Activated naive CD4-positive, alpha-beta T cell treated with anti-CD3 and anti-CD28 coated beads for 36 hours (primary cell): ENCODE data around the gene CPA4. TPM values are rescaled to one million over a fixed set of nuclear protein-coding genes. Genes with fewer than 3 reads are reported as not detected.
"Not testable (repeated sequence)": the region's sequence is repeated elsewhere in the genome, so short reads cannot be mapped to it uniquely, and the experiment has no call there.

Experiments used
- CTCF ChIA-PET: fragments of 350-600 bp; sonication (Branson Sonifier 250); formaldehyde crosslinking; loops from one replicate; lab custom pipeline; 2021; ENCODE audit warnings: antibody characterized with exemption; lab: Charles Lee
- DNase-seq: peaks from one replicate; pipeline ENCODE4 v3.0.0-alpha.2; 2020
- H3K27ac Mint-ChIP-seq: one replicate; pipeline ENCODE4 v1.8.0; 2021; ENCODE audit warnings: mild to moderate bottlenecking, mixed read lengths
- H3K27me3 Mint-ChIP-seq: one replicate; pipeline ENCODE4 v1.8.0; 2021; ENCODE audit warnings: low read depth, mixed read lengths
- H3K36me3 Mint-ChIP-seq: one replicate; pipeline ENCODE4 v1.8.0; 2021; ENCODE audit warnings: low read depth, mixed read lengths
- H3K4me1 Mint-ChIP-seq: one replicate; pipeline ENCODE4 v1.8.0; 2021; ENCODE audit warnings: low read depth, mixed read lengths
- H3K4me3 Mint-ChIP-seq: one replicate; pipeline ENCODE4 v1.8.0; 2021; ENCODE audit warnings: mild to moderate bottlenecking, moderate library complexity, mixed read lengths
- H3K9me3 Mint-ChIP-seq: one replicate; pipeline ENCODE4 v1.8.0; 2021; ENCODE audit warnings: mixed read lengths
- intact Hi-C: fragments of 100-400 bp; cut with micrococcal nuclease; formaldehyde crosslinking; loops from one replicate; pipeline ENCODE4 v1.15.1; 2023
- total RNA-seq, 2 experiments: library from RNA; stranded (reverse); gene quantifications; one replicate each; pipeline ENCODE4 v1.2.3, GENCODE V29; 2021

CPA4 gene, protein sequence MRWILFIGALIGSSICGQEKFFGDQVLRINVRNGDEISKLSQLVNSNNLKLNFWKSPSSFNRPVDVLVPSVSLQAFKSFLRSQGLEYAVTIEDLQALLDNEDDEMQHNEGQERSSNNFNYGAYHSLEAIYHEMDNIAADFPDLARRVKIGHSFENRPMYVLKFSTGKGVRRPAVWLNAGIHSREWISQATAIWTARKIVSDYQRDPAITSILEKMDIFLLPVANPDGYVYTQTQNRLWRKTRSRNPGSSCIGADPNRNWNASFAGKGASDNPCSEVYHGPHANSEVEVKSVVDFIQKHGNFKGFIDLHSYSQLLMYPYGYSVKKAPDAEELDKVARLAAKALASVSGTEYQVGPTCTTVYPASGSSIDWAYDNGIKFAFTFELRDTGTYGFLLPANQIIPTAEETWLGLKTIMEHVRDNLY
- not detected for total RNA-seq

DNA sequence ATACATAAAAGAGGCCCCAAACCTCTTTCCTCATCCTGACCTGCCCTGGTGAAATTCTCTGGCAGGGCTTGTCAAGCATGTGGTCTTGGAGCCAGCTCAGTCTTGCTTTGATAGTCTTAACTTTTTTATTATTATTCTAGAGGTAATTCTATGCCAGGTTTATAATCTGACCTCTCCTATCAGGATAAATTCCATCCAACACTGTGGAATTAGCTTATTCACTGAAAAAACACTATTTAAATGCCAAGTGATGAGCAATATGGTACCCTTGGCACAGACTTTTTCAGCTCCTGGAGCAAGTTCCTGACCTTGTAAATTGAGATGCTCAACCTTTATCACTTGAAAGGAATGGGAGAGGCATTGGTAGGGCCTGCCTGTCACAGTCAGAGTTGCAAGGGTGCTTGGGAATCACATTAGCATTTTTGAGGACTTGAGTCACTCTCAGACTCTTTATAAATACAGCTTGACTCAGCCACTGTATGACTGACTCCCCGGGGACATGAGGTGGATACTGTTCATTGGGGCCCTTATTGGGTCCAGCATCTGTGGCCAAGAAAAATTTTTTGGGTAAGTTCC, at the start of gene CPA4:
CPA4 (plus strand) TSS at position 480 of the 576 bp plus-strand sequence; CDS start at position 500, 20 bp downstream.
- Mint-ChIP-seq H3K27me3 (no peaks in the 10 kb centered on the region), H3K27ac (no peak within 1 kb of the TSS), H3K4me3 (no peak within 1 kb of the TSS), H3K9me3 (no peaks in the 10 kb centered on the region), H3K36me3 (no peaks in the 10 kb centered on the region), H3K4me1 (no peaks in the 10 kb centered on the region)
- intact Hi-C loops, result no loop called here
- CTCF ChIA-PET, result interaction anchor here (0.6 kb wide), 1 partner anchor 19 kb away, joined by 3 read pairs; no protein-coding TSS in a partner anchor
- no peak for DNase-seq

DNA sequence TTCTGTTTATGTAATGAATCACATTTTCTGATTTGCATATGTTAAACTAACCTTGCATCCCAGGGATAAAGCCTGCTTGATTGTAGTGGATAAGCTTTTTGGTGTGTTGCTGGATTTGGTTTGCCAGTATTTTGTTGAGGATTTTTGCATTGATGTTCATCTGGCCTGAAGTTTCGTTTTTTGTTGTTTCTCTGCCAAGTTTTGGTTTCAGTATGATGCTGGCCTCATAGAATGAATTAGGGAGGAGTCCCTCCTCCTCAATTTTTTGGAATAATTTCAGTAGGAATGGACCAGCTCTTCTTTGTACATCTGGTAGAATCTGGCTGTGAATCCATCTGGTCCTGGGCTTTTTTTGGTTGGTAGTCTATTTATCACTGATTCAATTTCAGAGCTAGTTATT, 49.5 kb upstream of the CPA4 start:
- not testable (repeated sequence) for DNase-seq, H3K9me3 Mint-ChIP-seq, H3K36me3 Mint-ChIP-seq, H3K4me1 Mint-ChIP-seq, H3K4me3 Mint-ChIP-seq, H3K27me3 Mint-ChIP-seq, H3K27ac Mint-ChIP-seq
- intact Hi-C loops, result loop anchor here (2.0 to 5.0 kb wide), 3 partner anchors 64 to 453 kb away; partner anchors contain the start of gene KLHDC10
- CTCF ChIA-PET, result interaction anchor here (0.6 to 2.1 kb wide), 20 partner anchors 15 to 604 kb away, joined by 3 to 20 read pairs (median 3); no protein-coding TSS in a partner anchor

DNA sequence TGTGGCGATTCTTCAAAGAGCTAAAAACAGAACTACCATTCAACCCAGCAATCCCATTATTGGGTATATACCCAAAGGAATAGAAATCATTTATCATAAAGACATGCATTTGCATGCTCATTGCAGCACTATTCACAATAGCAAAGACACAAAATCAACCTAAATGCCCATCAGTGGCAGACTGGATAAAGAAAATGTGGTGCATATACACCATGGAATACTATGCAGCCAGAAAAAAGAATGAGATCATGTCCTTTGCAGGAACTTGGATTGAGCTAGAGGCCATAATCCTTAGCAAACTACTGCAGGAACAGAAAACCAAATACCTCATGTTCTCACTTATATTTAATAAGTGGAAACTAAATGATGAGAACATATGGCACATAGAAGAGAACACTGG, 46.5 kb upstream of the CPA4 start:
- DNase-seq, intact Hi-C loops, H3K36me3 Mint-ChIP-seq, H3K9me3 Mint-ChIP-seq, H3K4me3 Mint-ChIP-seq, CTCF ChIA-PET, H3K27ac Mint-ChIP-seq, H3K27me3 Mint-ChIP-seq, H3K4me1 Mint-ChIP-seq: not testable (repeated sequence)

DNA sequence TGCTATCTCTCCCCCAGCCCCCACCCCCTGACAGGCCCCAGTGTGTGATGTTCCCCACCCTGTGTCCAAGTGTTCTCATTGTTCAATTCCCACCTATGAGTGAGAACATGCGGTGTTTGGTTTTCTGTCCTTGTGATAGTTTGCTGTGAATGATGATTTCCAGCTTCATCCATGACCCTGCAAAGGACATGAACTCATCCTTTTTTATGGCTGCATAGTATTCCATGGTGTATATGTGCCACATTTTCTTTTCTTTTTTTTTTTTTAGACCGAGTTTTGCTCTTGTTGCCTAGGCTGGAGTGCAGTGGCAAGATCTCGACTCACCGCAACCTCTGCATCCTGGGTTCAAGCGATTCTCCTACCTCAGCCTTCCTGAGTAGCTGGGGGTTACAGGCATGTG, 44.1 kb upstream of the CPA4 start:
- intact Hi-C loops, H3K27me3 Mint-ChIP-seq: not testable (repeated sequence)

DNA sequence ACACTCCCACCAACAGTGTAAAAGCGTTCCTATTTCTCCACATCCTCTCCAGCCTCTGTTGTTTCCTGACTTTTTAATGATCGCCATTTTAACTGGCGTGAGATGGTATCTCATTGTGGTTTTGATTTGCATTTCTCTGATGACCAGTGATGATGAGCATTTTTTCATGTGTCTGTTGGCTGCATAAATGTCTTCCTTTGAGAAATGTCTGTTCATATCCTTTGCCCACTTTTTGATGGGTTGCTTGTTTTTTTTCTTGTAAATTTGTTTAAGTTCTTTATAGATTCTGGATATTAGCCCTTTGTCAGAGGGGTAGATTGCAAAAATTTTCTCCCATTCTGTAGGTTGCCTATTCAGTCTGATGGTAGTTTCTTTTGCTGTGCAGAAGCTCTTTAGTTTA, 43.3 kb upstream of the CPA4 start:
- CTCF ChIA-PET, DNase-seq, H3K4me1 Mint-ChIP-seq, H3K9me3 Mint-ChIP-seq, H3K36me3 Mint-ChIP-seq, H3K4me3 Mint-ChIP-seq, intact Hi-C loops, H3K27ac Mint-ChIP-seq, H3K27me3 Mint-ChIP-seq: not testable (repeated sequence)

More for the DNA sequence above, 44.1 kb upstream of the CPA4 start:
- H3K27ac Mint-ChIP-seq, H3K4me3 Mint-ChIP-seq, DNase-seq, CTCF ChIA-PET, H3K9me3 Mint-ChIP-seq, H3K4me1 Mint-ChIP-seq, H3K36me3 Mint-ChIP-seq: not testable (repeated sequence)

DNA sequence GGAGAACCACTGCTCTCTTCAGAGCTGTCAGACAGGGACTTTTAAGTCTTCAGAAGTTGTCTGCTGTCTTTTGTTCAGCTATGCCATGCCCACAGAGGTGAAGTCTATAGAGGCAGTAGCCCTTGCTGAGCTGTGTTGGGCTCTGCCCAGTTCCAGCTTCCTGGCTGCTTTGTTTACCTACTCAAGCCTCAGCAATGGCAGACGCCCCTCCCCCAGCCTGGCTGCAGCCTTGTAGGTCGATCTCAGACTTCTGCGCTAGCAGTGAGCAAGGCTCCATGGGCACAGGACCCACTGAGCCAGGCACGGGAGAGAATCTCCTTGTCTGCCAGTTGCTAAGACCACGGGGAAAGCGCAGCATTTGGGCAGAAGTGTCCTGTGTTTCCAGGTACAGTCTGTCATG, 38.4 kb upstream of the CPA4 start:
- Mint-ChIP-seq H3K4me3 (no peak overlapping the region), H3K36me3 (peaks cover 1% of the 10 kb centered on the region), H3K27me3 (no peaks in the 10 kb centered on the region), H3K27ac (no peak overlapping the region), H3K9me3 (peaks cover 21% of the 10 kb centered on the region), H3K4me1 (no peaks in the 10 kb centered on the region)
- CTCF ChIA-PET, result no interaction called here
- DNase-seq, result no peak
- intact Hi-C loops, result no loop called here

DNA sequence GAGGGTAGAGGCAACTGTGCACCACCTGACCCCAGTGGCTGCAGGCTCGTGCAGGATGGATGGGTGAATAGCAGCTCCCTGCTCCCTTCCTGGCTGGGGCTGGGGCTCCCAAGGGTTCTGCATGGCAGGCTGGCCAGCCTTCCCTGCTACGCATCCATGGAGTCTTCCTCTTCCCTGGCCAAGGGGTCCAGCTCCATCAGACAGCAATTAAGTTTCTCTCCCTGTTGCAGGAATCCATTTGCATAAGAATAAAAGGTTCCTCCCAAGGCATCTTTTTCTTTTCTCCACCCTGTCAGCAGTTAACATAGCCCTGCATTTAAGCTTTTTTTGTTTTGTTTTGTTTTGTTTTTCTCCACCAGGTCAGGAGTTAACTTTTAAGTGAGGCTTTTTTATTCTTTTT, 36.3 kb upstream of the CPA4 start:
- peaks cover 26% of the 10 kb centered on the region for H3K9me3 Mint-ChIP-seq

DNA sequence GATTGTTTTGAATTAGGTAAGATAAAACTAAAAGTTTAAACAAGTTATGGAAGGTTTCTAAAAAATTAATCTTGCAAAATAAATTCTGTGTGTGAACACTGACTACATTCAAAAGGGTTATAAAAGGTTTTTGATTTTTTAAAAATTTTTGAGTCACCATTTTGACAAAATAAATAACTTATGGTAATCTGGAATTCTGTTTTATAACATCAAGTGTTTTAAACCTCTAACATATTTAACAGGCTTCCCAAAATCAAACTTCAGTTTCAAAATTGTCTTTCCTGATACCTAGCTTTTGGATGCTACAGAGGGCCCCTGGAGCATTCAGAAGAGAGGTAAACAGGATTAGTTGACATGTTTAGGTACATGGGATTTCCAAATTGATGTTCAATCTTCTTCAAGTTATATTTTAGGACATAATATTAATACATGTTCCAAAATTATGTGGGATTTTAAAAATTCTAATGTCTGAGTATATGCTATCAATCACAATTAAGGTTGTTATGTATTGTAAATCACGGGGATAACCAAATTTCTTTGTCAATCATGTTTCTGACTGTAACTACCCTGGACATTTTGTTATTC, 34.4 kb upstream of the CPA4 start:
- no peaks in the 10 kb centered on the region for H3K27me3 Mint-ChIP-seq
- H3K9me3 Mint-ChIP-seq, result peaks cover 23% of the 10 kb centered on the region
- CTCF ChIA-PET, result no interaction called here

More for the DNA sequence above, 36.3 kb upstream of the CPA4 start:
- H3K27me3 Mint-ChIP-seq, result no peaks in the 10 kb centered on the region
- H3K36me3 Mint-ChIP-seq, result peaks cover 1% of the 10 kb centered on the region
- intact Hi-C loops, result no loop called here
- no peak overlapping the region for H3K4me3 Mint-ChIP-seq
- no peak overlapping the region for H3K27ac Mint-ChIP-seq
- DNase-seq, result no peak
- no peaks in the 10 kb centered on the region for H3K4me1 Mint-ChIP-seq
- CTCF ChIA-PET, result interaction anchor here (0.9 kb wide), 1 partner anchor 11 kb away, joined by 4 read pairs; no protein-coding TSS in a partner anchor

DNA sequence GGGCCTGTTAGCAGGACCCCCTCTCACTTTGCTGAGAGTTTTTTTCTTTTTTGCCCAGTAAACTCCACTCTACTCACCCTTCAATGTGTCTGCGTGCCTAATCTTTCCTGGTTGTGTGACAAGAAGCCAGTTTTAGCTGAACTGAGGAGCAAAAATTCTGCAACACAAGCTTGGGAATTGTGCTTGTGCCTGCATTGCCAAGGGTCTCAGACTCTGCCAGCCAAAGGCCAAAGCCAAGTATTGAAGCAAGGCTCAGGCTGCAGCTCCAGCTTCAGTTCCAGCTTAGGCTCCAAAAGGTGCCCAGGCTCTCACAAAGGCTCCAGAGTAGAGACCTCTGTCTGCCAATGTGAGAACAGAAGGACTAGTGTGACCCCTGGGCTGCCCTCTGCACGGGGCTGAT, 30.5 kb upstream of the CPA4 start:
- no peak overlapping the region for H3K4me3 Mint-ChIP-seq
- DNase-seq, result no peak
- H3K4me1 Mint-ChIP-seq, result no peaks in the 10 kb centered on the region
- CTCF ChIA-PET, result no interaction called here
- no peak overlapping the region for H3K27ac Mint-ChIP-seq
- H3K36me3 Mint-ChIP-seq, result peaks cover 1% of the 10 kb centered on the region
- no peaks in the 10 kb centered on the region for H3K27me3 Mint-ChIP-seq
- intact Hi-C loops, result no loop called here
- peaks cover 18% of the 10 kb centered on the region for H3K9me3 Mint-ChIP-seq

More for the DNA sequence above, 34.4 kb upstream of the CPA4 start:
- Mint-ChIP-seq H3K4me3 (no peak overlapping the region), H3K36me3 (peaks cover 1% of the 10 kb centered on the region), H3K27ac (no peak overlapping the region), H3K4me1 (no peaks in the 10 kb centered on the region)
- intact Hi-C loops, result no loop called here
- no peak for DNase-seq

DNA sequence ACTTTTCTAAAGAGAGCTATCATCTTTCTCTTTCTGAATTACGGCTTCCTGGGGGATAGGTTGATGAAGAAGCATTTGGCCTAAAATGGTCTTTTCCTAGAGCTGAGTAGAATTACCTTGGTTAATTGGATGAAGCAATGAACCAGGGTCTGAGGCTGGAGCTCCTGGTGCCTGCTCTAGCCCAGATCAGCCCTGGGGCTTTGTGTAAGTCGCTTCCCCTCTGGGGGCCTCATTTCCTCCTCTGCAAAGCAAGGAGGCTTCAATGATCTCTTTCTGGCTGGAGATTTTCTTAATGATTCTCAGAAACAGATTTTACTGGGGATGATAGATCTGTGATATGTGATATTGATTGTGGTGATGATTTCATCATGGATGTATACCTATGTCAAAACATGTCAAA, 29.8 kb upstream of the CPA4 start:
- Mint-ChIP-seq H3K36me3 (peaks cover 1% of the 10 kb centered on the region), H3K27me3 (no peaks in the 10 kb centered on the region), H3K9me3 (peaks cover 15% of the 10 kb centered on the region), H3K27ac (no peak overlapping the region), H3K4me1 (no peaks in the 10 kb centered on the region), H3K4me3 (no peak overlapping the region)
- intact Hi-C loops, result no loop called here
- DNase-seq, result no peak
- CTCF ChIA-PET, result no interaction called here

DNA sequence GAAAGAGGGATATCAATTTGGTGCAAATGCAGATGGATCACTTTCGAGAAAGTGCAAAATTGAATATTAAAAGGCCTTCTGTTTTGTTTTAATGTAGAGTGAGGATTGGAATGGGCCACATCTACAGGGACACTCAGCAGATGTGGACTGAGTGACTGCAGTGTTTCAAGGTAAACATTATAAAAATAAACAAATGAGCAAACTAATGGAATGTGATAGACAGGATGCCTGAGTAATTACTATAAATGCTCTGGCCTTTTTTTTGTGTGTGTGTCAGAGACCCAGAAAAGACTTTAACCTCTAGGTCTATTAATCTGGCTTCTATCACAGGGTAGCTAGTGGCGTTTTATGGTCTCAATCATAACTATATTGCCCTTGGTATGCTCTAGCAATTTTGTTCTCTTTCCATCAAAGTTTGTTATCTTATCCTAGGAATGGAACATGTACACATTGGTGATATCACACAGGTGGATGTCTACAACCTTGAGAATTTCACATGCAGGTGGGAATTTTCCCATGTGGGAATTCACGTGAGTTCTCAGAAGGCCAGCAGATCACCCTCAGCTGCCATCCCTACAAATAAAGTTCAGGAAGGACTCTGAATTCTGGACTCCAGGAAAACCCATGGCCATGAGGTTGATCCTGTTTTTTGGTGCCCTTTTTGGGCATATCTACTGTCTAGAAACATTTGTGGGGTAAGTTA, 26.6 kb upstream of the CPA4 start, which contains the start of gene CPA2:
CPA2 (plus strand) TSS at position 606 of the 703 bp plus-strand sequence; CDS start at position 625, 19 bp downstream.
- H3K27ac Mint-ChIP-seq, result no peak within 1 kb of the TSS
- H3K4me3 Mint-ChIP-seq, result no peak within 1 kb of the TSS
- peaks cover 3% of the 10 kb centered on the region for H3K9me3 Mint-ChIP-seq
- intact Hi-C loops, result no loop called here
- no peaks in the 10 kb centered on the region for H3K36me3 Mint-ChIP-seq
- CTCF ChIA-PET, result no interaction called here
- no peaks in the 10 kb centered on the region for H3K4me1 Mint-ChIP-seq
- DNase-seq, result no peak
- no peaks in the 10 kb centered on the region for H3K27me3 Mint-ChIP-seq

DNA sequence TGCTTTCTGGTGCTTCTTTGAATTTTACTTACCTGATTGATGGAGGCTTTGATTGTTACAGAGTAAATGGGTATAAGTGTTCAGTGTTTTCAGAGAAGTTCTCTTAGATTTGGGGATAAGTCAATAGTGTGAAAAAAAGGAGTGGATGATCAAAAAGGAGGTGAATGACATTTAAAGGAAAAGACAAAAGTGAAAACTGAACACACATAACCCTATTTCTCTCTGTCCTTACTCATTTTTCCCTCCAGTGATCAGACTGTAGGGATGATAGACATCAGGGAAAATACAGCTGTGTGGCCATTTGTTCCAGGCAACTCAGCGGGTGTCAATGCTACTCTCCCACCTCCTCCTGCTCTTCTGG, 26.0 kb upstream of the CPA4 start:
- H3K4me3 Mint-ChIP-seq, result no peak overlapping the region
- H3K27me3 Mint-ChIP-seq, result no peaks in the 10 kb centered on the region
- no peaks in the 10 kb centered on the region for H3K36me3 Mint-ChIP-seq
- no peak for DNase-seq
- intact Hi-C loops, result no loop called here
- no peaks in the 10 kb centered on the region for H3K9me3 Mint-ChIP-seq
- H3K4me1 Mint-ChIP-seq, result no peaks in the 10 kb centered on the region
- CTCF ChIA-PET, result no interaction called here
- H3K27ac Mint-ChIP-seq, result no peak overlapping the region
